Measurements from ENCODE around the gene STK32C.

DNA sequence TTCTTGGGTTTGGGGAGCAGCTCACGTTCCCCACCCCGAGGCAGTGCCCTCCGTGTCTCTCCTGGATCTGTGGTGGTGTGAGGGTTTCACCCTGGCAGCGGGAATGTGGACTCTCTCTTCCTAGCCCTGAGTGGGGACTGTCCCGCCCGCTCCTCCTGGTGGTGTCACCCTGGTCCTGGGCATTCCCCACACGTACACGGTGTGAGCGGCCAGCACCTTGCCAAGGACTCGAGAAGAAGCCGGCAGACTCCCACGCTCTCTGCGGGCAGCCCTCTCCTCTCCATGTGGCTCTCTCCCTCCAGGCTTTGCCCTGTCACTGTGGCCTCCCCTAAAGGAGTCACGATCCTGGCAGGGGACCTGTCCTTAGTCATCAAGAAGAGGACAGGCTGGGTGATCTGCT, 97.0 kb downstream of the STK32C start:
- TF ChIP-seq POLR2A (IDR thresholded peaks at IDR 0.05): no peak
- TF ChIP-seq CTCF (IDR thresholded peaks at IDR 0.05): no peak

Data from right lobe of liver (tissue), 4 donors.